ENCODE measurements around the gene RAB40B. TPM values are rescaled to one million over a fixed set of nuclear protein-coding genes. Genes with fewer than 3 reads are reported as not detected.

RAB40B gene
- polyA plus RNA-seq, 4 donors, result 16.6 to 25.3 (median 22.3) TPM

DNA sequence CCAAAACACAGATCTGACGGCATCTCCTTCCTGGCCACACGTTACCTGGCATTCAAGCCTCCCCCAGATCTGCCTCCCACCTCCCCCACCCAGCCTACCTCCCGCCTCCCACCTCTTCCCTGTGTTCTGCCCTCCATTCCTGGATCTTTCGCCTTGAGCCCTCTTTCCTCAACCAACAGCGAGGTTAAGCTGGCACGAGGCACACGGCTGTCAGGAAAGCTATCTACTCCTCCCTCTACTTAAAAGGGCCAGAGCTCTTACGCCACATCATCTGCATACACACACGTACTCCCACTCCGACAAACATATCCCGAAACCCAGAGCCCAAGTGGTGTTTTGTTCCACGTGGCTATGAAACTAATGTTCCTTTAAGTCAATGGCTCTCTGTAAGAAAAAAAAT, 68.3 kb downstream of the RAB40B start:
- DNase-seq (ENCODE audit: low read depth in 4 of 4, low spot score in 2 of 4), result no peak

DNA sequence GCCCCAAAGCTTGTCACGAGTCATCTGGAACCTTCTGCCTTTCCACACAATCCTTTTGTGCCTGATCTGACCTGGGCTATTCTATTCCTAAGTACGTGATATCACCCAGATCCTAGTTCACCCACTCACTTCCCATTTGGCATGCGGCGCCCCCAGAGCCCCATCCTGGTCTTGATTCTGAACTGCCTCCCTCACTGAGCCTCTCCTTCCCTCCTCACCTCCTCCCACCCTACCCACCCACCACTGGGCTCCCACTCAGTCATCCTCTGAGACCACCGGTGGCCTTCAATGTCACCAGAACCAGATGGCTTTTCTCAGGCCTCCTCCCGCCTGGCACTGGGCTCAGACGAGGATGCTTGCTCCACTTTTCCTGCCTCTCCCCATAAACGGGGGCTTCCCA, 68.8 kb downstream of the RAB40B start:
- DNase-seq (ENCODE audit: low read depth in 4 of 4, low spot score in 2 of 4), result no peak

DNA sequence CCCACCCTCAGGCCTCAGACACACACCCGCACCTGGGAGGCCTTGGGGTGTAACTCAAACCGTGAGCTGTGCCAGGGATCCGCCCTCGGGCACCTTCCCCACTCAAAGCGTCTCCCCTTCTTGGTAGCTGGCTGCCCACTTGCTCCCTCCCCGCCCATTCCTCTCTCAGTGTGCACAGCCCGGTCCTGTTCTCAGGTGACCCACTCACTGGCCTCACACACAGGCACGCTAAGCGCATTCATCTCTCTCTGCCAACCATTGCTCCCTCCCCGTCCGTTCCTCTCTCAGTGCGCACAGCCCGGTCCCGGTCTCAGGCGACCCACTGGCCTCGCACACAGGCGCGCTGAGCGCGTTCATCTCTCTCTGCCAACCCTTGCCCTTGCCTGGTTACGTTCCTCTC, 71.1 kb downstream of the RAB40B start:
- no peak for DNase-seq (ENCODE audit: low read depth in 4 of 4, low spot score in 2 of 4)

DNA sequence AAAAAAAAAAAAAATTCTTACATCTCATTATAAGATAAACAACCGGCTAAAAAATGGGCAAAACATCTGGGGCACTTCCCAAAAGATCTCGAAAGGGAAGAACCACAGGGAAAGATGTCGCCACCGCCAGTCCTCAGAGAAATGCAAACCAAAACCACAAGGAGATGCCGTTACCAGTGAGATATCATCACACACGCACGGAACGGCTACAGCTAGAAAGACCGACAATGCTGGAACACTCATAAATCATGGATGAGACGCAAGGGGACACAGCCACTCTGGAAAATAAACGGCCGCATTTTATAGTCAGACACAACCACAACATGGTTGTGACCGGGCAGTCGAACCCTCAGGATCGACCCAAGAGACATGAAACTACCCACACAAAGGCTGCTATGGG, 74.8 kb downstream of the RAB40B start:
- DNase-seq (ENCODE audit: low read depth in 4 of 4, low spot score in 2 of 4), result no peak

DNA sequence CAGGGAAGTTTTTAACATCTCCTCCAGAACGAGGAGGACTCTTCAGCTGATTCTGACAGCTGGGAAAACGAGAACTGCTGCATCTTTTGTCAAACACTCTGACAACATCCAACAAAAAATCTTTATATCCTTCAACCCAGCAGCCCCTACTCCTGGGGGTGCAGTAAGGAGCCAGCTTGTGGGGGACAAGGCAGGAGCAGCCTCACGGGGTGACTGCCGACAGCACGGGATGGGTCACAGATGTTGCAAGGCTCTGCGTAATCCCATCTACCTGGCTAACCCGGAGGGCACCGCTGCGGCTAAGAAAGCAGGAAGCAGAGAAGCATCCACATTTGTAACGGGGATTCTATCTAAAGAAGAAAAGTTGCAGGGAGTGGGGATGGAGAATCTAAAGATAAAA, 78.9 kb downstream of the RAB40B start:
- no peak for DNase-seq (ENCODE audit: low read depth in 4 of 4, low spot score in 2 of 4)

DNA sequence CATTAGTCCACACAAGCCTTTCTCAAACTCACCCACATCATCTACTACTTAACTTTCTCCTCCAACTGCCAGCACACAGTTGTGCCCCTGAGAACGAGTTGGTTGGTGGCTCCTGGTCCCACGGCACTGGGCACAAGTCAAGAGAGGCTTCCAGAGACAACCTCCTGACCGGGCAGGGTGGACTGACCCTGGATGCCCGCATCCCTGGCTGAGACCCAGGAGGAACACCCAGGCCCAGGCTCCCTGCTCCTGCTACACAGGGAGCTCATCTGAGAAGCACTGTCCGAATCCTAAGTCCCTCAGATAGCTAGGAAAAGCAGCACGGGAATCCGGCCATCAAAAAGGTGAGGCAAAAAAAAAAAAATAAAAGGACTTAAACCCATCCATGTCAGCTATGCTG, 79.3 kb downstream of the RAB40B start:
- no peak for DNase-seq (ENCODE audit: low read depth in 4 of 4, low spot score in 2 of 4)

DNA sequence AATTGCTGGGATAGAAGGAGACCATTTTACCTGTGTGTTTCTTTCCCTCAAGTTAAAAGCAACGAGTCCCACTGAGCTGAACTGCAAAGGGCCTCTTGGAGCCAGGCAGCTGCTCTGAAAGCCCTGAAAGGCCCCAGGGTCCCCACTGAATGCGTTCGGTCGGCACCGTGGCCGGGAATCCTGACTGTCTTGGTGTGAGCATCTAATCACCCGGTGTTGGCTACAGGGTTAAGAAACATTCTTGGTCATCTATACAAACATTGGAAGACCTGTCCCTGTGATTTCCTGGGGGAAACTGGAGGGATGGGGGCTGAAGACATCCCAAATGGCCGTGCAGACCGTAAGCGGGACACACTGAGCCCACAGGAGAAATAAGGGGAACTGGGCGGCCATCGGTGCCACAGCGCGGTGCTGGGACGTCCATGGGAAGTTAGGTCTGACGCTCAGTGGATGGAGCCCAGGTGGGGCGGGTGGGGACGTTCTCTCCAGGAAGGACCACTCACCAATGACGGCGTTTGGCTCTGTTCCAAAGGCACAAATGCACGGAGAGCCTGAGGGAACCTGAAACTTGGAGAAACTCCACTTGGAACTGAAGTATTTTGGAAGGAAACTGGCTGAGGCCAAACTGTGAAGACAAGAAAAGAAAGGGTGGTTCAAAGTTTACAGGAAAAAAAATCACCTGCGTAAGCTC, 82.3 kb downstream of the RAB40B start:
- DNase-seq (ENCODE audit: low read depth in 4 of 4, low spot score in 2 of 4), result no peak

DNA sequence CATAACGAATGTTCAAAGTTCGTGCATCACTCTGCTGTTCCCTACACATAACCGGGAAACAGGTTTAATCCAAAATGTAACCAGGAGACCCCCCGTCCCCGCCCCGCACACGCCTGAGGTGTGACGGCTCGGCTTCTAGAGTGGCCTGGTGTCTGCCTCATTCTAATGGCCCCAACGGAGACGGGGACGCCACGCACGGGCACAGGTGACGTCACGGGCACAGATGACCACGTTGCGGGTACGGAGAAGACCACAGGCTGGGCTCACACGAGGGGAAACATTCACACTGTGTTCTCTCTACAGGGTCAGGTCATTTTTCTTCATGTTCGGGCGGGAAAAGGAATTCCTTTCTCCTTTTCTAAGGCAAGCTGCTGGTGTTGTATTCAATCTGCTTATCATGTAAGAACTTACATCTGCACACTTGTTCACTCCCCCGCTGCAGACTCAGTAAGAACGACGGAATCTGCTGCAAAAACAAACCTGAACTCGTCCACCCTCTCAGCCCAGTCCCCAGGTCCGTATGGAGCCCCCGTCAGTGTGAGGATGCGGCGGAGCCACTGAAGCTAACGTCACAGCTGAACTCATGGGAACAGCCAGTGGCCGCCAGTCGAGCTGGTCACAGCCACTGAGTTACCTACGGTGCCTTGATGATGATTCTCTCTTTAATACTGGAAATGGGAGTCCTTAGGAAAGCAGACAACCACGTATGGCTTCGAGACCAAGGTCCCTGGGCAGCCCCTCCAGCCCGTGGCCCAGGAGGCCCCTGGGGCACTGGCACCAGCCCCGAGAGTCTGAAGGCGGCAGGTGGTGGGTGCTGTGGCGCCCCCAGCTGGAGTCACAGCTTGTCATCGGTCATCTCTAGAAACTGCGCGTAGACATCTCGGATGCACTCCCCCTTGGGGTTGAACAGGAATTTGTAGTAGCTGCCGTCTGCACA, 83.1 kb downstream of the RAB40B start:
- no peak for DNase-seq (ENCODE audit: low read depth in 4 of 4, low spot score in 2 of 4)

DNA sequence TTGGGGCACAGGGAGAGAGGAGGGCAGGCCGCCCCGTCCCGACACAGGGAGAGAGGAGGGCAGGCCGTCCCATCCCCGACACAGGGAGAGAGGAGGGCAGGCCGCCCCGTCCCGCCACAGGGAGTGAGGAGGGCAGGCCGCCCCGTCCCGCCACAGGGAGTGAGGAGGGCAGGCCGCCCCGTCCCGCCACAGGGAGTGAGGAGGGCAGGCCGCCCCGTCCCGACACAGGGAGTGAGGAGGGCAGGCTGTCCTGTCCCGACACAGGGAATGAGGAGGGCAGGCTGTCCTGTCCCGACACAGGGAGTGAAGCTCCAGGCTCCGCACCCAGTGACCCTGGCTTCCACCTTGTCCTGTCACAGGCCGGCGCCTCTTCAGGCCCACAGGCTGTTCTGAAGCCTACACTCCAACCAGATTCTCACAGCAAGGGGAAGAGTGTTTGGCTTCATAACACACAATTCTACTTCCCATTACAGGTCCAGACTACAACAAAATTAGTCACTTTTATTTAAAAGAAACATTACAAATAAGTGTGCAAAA, 84.3 kb downstream of the RAB40B start:
- no peak for DNase-seq (ENCODE audit: low read depth in 4 of 4, low spot score in 2 of 4)

DNA sequence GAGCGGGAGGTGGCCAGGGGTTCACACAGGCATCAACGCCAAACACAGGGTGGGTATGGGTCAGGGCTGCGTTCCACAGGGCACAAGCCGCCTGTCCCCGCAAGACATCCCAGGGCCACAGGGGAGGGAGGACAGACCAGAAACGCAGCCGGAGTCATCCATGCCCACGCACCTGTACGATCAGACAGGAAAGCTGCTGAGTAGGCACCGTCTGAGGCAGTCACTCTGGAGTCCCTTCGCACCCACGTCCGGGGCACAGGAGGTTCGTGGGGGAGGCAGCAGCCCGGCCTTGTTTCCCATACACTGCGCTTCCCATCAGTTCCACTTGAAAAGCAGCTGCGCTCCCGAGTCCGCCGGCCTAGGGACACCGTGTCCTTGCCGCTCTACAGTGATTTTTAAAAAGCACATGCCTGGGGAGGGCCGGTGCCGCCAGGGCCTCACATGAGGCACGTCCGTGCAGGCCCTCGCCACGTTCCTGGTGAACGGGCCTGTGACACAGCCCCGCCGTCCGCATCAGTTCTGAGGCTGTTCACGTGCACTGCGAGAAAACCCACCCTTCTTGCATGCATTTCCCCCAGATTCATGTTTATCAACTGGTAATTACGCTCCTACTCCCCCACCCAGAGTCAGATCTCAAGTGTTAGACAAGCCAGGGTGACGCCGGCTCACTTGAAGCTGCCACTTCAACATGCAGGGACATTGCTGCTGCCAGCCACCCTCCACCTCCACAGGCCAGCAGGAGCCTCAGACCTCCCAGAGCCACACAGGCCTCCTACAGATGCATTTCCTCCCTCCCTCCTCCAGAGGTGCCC, 85.0 kb downstream of the RAB40B start:
- no peak for DNase-seq (ENCODE audit: low read depth in 4 of 4, low spot score in 2 of 4)

DNA sequence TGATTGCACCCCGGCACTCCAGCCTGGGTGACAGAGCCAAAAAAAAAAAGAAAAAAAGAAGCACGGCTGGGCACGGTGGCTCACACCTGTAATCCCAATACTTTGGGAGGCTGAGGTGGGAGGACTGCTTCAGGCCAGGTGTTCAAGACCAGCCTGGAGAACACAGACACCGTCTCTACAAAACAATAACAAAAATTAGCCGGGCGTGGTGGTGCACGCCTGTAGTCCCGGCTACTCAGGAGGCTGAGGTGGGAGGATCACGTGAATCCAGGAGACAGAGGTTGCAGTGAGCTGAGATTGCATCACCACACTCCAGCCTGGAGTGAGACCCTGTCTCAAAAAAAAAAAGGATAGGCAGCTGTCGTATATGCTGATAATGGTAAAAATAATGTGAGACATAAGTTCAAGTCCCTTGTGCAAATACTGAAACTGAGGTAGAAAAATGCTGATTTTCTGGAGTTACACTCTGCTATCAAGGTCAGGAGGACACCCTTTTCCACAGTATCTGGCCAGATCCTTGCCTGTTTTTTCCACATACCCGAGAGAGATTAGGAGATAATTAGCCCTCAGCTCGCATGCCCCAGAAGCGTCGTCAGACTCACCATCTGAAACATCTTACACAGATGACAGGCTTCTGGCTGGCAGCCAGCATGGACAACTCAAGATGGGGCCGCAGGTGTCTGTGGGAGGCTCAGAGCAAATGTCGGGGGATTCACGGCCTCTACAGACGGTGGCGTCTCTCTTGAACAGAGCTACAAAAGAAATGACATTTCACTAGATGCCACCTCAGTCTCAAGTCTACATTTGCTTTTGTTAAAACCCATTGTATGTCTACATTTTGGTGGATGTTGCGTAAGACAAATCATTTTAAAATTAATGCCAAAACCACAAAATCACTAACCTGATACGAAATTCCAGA, 87.1 kb downstream of the RAB40B start:
- DNase-seq (ENCODE audit: low read depth in 4 of 4, low spot score in 2 of 4), result no peak

DNA sequence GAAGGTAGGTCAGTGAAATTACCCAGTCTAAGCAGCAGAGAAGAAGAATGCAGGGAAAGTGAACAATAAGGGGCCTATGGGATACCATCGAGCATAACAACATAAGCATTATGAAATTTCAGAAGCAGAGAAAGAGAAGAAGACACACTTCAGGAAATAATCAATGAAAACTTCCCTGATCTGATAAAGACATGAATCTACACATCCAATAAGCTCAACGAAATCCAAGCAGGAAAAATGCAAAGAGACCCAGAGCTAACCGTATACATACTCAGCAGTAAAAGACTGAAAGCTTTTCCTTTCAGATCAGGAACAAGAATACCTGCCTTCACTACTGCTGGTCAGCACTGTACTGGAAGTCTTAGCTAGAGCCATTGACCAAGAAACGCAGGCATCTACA, 88.8 kb downstream of the RAB40B start:
- DNase-seq (ENCODE audit: low read depth in 4 of 4, low spot score in 2 of 4), result no peak

DNA sequence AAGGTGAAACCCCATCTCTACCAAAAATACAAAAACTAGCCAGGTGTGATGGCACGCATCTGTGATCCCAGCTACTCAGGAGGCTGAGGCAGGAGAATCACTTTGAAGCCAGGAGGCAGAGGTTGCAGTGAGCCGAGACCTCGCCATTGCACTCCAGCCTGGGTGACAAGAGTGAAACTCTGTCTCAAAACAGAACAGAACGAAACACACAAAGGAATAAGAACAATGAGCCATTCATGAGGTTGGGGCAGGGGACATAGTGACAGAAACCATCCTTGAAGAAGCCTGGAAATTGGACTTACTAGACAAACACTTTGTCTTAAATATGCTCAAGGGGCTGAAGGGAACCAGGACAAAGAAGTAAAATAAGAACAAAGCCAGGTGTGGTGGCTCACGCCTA, 89.7 kb downstream of the RAB40B start:
- DNase-seq (ENCODE audit: low read depth in 4 of 4, low spot score in 2 of 4), result no peak

DNA sequence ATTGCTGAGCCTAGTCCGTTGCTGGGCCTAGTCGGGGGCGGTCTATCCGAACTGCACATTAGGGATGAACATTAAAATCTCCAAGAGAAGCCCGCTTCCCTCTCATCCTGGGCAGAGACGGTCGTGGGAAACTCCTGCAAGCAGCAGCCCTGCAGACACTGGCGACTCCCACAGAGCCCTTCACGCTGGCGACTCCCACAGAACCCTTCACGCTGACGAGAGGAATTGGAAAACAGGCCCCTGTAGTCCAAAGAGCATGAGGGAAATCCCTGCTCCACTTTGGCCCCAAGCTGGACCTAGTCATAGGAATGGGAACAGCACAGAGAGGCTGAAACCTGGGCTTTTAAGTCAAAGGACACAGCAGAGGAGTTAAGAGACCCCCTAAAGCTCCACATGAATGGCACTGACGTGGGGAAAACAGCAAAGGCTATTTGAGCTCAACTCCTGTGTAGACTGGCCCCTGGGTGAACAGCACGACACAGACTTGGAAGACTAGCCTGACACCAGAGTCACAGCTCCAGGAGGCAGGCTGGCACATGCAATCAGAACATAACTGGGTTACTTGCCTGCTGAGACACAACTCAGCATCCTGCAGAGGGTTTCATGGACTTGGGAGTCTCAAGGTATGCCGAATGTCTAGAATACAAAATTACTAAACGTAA, 92.4 kb downstream of the RAB40B start:
- no peak for DNase-seq (ENCODE audit: low read depth in 4 of 4, low spot score in 2 of 4)

Other genes with a start within 250 kb of the RAB40B start
- 10 to 100 TPM; 47.8 to 57.9 (median 56.8) TPM for gene CYBC1, start 247.9 kb downstream of the RAB40B start, polyA plus RNA-seq (ENCODE audit: insufficient read length in 4 of 4)
- 10 to 100 TPM; 74.7 to 94.5 (median 81.4) TPM for gene NARF, start 240.0 kb downstream of the RAB40B start, polyA plus RNA-seq (ENCODE audit: insufficient read length in 4 of 4)
- 10 to 100 TPM; 34.7 to 48.6 (median 42.8) TPM for gene FOXK2, start 179.0 kb downstream of the RAB40B start, polyA plus RNA-seq (ENCODE audit: insufficient read length in 4 of 4)
- 100 to 1,000 TPM in 2 of 4 donors, 10 to 100 TPM in 2; 95.2 to 105 (median 101) TPM for gene WDR45B, start 50.3 kb downstream of the RAB40B start, polyA plus RNA-seq (ENCODE audit: insufficient read length in 4 of 4)
- gene FN3KRP, start 18.0 kb upstream of the RAB40B start, polyA plus RNA-seq (ENCODE audit: insufficient read length in 4 of 4), result 10 to 100 TPM; 41.1 to 50.6 (median 44.9) TPM
- 10 to 100 TPM; 18.8 to 40.3 (median 29.8) TPM for gene FN3K, start 36.9 kb upstream of the RAB40B start, polyA plus RNA-seq (ENCODE audit: insufficient read length in 4 of 4)
- gene TBCD, start 53.4 kb upstream of the RAB40B start, polyA plus RNA-seq (ENCODE audit: insufficient read length in 4 of 4), result 10 to 100 TPM; 60.5 to 87.2 (median 73.3) TPM
- gene ZNF750, start 141.3 kb upstream of the RAB40B start, polyA plus RNA-seq (ENCODE audit: insufficient read length in 4 of 4), result 1 to 10 TPM; 1.1 to 2.1 (median 1.8) TPM